Gastrocnemius medialis (tissue), 4 donors: ENCODE results near the gene SLC22A12. TPM values are rescaled to one million over a fixed set of nuclear protein-coding genes. Genes with fewer than 3 reads are reported as not detected.

ENCODE experiments used
- ATAC-seq, 2 donors: fragments of 150-250 bp; one replicate each; pipeline ENCODE4 v1.9.1; 2016
- DNase-seq, 2 donors: peaks; one replicate each; pipeline ENCODE4 v3.0.0-alpha.2; 2019
- H3K27ac ChIP-seq, 4 donors: fragments of 200-600 bp; sonication (generic); 1 replicate in 1 of 4; 2 replicates in 3 of 4; pipeline ENCODE4 v1.5.1; 2016 to 2018; ENCODE audit warnings: mild to moderate bottlenecking in 2 of 4, moderate library complexity in 1 of 4
- H3K27me3 ChIP-seq, 3 donors: fragments of 200-600 bp; sonication (generic) in 2 of 3; 1 replicate in 1 of 3; 2 replicates in 2 of 3; pipeline versions ENCODE4 v1.5.1 to v1.6.0; 2016 to 2019; ENCODE audit warnings: mild to moderate bottlenecking in 1 of 3, moderate library complexity in 1 of 3
- H3K36me3 ChIP-seq, 2 donors: fragments of 200-600 bp; sonication (generic) in 1 of 2; one replicate each; pipeline ENCODE4 v1.5.1; 2017 to 2018
- H3K4me1 ChIP-seq, 2 donors: fragments of 200-600 bp; sonication (generic) in 1 of 2; one replicate each; pipeline ENCODE4 v1.5.1; 2016 to 2017; ENCODE audit warnings: mild to moderate bottlenecking in 2 of 2
- H3K4me3 ChIP-seq, 4 donors: fragments of 200-600 bp; sonication (generic) in 3 of 4; 1 replicate in 1 of 4; 2 replicates in 3 of 4; pipeline ENCODE4 v1.5.1; 2016 to 2019; ENCODE audit warnings: mild to moderate bottlenecking in 2 of 4
- H3K9me3 ChIP-seq, 3 donors: fragments of 200-600 bp; sonication (generic) in 2 of 3; 1 replicate in 1 of 3; 2 replicates in 2 of 3; pipeline ENCODE4 v1.5.1; 2016 to 2019
- CTCF ChIP-seq, 5 experiments: fragments of 450-650 bp in 3 of 5; fragments of 200-600 bp in 2 of 5; sonication (generic) in 2 of 5; IDR thresholded peaks in 4 of 5; conservative IDR thresholded peaks in 1 of 5; 1 replicate in 4 of 5; 2 replicates in 1 of 5; pipeline ENCODE4 v1.5.1; 2016 to 2019; ENCODE audit warnings: antibody characterized with exemption in 5 of 5, mild to moderate bottlenecking in 3 of 5, moderate library complexity in 3 of 5
- POLR2A ChIP-seq, 2 donors: fragments of 450-650 bp; IDR thresholded peaks; one replicate each; pipeline ENCODE4 v1.6.1; 2017; ENCODE audit warnings: antibody characterized with exemption in 2 of 2, mild to moderate bottlenecking in 2 of 2, moderate library complexity in 2 of 2
- in situ Hi-C, 4 donors: fragments of 200-750 bp; cut with MboI; loops; one replicate each; pipeline versions ENCODE4 v1.15.0 to v1.8.0; 2017; ENCODE audit warnings: low sequenced_read_pairs in 4 of 4
- intact Hi-C: fragments of 100-400 bp; cut with DNase I; formaldehyde crosslinking; loops from one replicate; pipeline ENCODE4 v1.15.1; 2023; ENCODE audit warnings: low total_unique reads
- total RNA-seq, 4 donors: library from RNA; depleted of rRNA; stranded (reverse); fragments of >200 nt; gene quantifications; one replicate each; pipeline versions ENCODE4 v1.1.0 to v1.2.3, GENCODE V29; 2016

SLC22A12 gene
- total RNA-seq, 4 donors from 2014 or later = not detected

GRCh38 chr11:64545619-64546018 lies 45.4 kb upstream of the SLC22A12 start:
- no peak for ATAC-seq
- TF ChIP-seq CTCF (IDR thresholded peaks at IDR 0.05 in 4 of 5, conservative IDR thresholded peaks at IDR 0.05 in 1 of 5) (no peak), POLR2A (IDR thresholded peaks at IDR 0.05) (no peak)
- Histone ChIP-seq H3K36me3 (no peaks in the 10 kb centered on the region), H3K9me3 (no peaks in the 10 kb centered on the region), H3K4me1 (no peaks in the 10 kb centered on the region), H3K27me3 (peaks cover 0 to 2% (median 0%) of the 10 kb centered on the region in 3 donors), H3K27ac (no peak overlapping the region), H3K4me3 (no peak overlapping the region)
- in situ Hi-C loops (no loop called here), intact Hi-C loops (no loop called here)
- no peak for DNase-seq

GRCh38 chr11:64546176-64546575 lies 44.8 kb upstream of the SLC22A12 start:
- no peak for DNase-seq
- Histone ChIP-seq H3K4me1 (no peaks in the 10 kb centered on the region), H3K27ac (no peak overlapping the region), H3K27me3 (peaks cover 0 to 2% (median 0%) of the 10 kb centered on the region in 3 donors), H3K4me3 (no peak overlapping the region), H3K9me3 (no peaks in the 10 kb centered on the region), H3K36me3 (no peaks in the 10 kb centered on the region)
- intact Hi-C loops (no loop called here), in situ Hi-C loops (no loop called here)
- ATAC-seq = no peak
- TF ChIP-seq POLR2A (IDR thresholded peaks at IDR 0.05) (no peak), CTCF (IDR thresholded peaks at IDR 0.05 in 4 of 5, conservative IDR thresholded peaks at IDR 0.05 in 1 of 5) (no peak)

DNA sequence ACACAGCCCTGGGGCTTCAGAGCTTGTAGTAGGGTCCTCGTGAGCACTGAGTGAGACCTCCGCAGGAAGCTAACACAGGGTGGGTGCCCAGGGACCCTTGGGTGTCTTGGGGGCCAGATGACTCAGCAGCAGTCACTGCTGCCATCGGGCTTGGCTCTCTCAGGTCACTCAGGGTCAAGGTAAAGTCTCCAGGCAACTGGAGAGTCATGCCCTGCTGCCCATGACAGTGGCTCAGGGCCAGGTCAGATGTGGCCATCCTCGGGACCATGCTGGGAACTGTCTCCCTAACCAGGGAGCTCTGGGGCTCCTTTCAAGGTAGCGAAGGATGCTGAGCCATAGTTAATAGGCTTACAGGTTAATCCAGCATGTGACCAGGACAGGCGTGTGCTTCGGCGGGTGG lies 44.4 kb upstream of the SLC22A12 start:
- H3K9me3 ChIP-seq = no peaks in the 10 kb centered on the region
- no peak overlapping the region for H3K27ac ChIP-seq
- no peak for TF ChIP-seq CTCF (IDR thresholded peaks at IDR 0.05 in 4 of 5, conservative IDR thresholded peaks at IDR 0.05 in 1 of 5)
- no peak for TF ChIP-seq POLR2A (IDR thresholded peaks at IDR 0.05)
- intact Hi-C loops = no loop called here
- H3K4me1 ChIP-seq = no peaks in the 10 kb centered on the region
- no peaks in the 10 kb centered on the region for H3K36me3 ChIP-seq
- no peak for DNase-seq
- peaks cover 0 to 2% (median 0%) of the 10 kb centered on the region in 3 donors for H3K27me3 ChIP-seq
- in situ Hi-C loops = no loop called here
- no peak for ATAC-seq
- no peak overlapping the region for H3K4me3 ChIP-seq

DNA sequence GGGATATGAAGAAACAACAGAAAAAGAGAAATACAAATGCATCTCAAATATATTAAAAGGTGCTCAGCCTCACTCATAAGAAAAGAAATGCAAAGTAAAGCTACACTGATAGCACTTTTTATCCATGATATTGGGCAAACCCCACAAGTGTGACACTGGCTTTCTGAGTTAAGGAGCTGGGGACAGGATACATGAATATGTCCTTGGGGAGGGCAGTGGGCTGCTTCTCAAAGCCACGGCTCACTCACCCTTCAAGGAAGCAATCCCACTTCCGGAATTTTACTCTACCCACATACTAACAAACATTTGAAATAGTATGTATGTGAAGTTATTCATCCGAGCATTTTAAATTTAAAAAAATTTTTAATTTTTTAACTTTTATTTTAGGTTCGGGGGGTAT lies 41.1 kb upstream of the SLC22A12 start:
- no peak for DNase-seq
- no peaks in the 10 kb centered on the region for H3K36me3 ChIP-seq
- H3K4me1 ChIP-seq = peaks cover 8 to 11% of the 10 kb centered on the region in 2 donors
- no peak for ATAC-seq
- in situ Hi-C loops (no loop called here), intact Hi-C loops (no loop called here)
- no peaks in the 10 kb centered on the region for H3K9me3 ChIP-seq
- H3K27ac ChIP-seq = no peak overlapping the region
- no peak overlapping the region for H3K4me3 ChIP-seq
- no peak for TF ChIP-seq POLR2A (IDR thresholded peaks at IDR 0.05)
- no peak for TF ChIP-seq CTCF (IDR thresholded peaks at IDR 0.05 in 4 of 5, conservative IDR thresholded peaks at IDR 0.05 in 1 of 5)
- H3K27me3 ChIP-seq = peaks cover 0 to 2% (median 0%) of the 10 kb centered on the region in 3 donors
